Mesendoderm (in vitro differentiated cells): ENCODE results near the gene ATG7.

Experiments used
- DNase-seq: peaks from one replicate; pipeline ENCODE4 v3.0.0; 2013
- H2AK5ac ChIP-seq: 2 replicates; pipeline ENCODE4 v1.6.1; 2013; ENCODE audit warnings: low read length, inconsistent platforms
- H2BK120ac ChIP-seq: 2 replicates; pipeline ENCODE4 v1.6.1; 2013; ENCODE audit warnings: low read depth, mild to moderate bottlenecking, low read length, moderate library complexity, mixed read lengths
- H2BK15ac ChIP-seq: replicated peaks from 2 replicates; pipeline ENCODE4 v1.6.1; 2013; ENCODE audit warnings: low read depth, mild to moderate bottlenecking, moderate library complexity
- H2BK5ac ChIP-seq: 2 replicates; pipeline ENCODE4 v1.6.1; 2013; ENCODE audit warnings: low read length, inconsistent platforms
- H3K18ac ChIP-seq: 2 replicates; pipeline ENCODE4 v1.6.1; 2013; ENCODE audit warnings: mild to moderate bottlenecking, low read length, mixed read lengths
- H3K23ac ChIP-seq: one replicate; pipeline ENCODE4 v1.6.1; 2013; ENCODE audit warnings: low read length
- H3K27ac ChIP-seq: 2 replicates; pipeline ENCODE4 v1.5.1; 2013; ENCODE audit warnings: low read depth, mild to moderate bottlenecking, inconsistent platforms, low read length, moderate library complexity
- H3K27me3 ChIP-seq: 2 replicates; pipeline ENCODE4 v1.6.1; 2013; ENCODE audit warnings: low read length, control low read depth, mild to moderate bottlenecking, inconsistent platforms; ENCODE audit not compliant: insufficient read depth, poor library complexity
- H3K36me3 ChIP-seq: 2 replicates; pipeline ENCODE4 v1.6.1; 2013; ENCODE audit warnings: low read length, inconsistent platforms; ENCODE audit not compliant: control insufficient read depth, insufficient read depth
- H3K4ac ChIP-seq: one replicate; pipeline ENCODE4 v1.6.1; 2013; ENCODE audit warnings: low read depth, mild to moderate bottlenecking, low read length, moderate library complexity
- H3K4me1 ChIP-seq: 2 replicates; pipeline ENCODE4 v1.6.1; 2013; ENCODE audit warnings: low read depth, low read length, inconsistent platforms; ENCODE audit not compliant: control insufficient read depth
- H3K4me2 ChIP-seq: 2 replicates; pipeline ENCODE4 v1.6.1; 2013; ENCODE audit warnings: low read length
- H3K4me3 ChIP-seq: 2 replicates; pipeline ENCODE4 v1.5.1; 2013; ENCODE audit warnings: mild to moderate bottlenecking, low read length
- H3K56ac ChIP-seq: one replicate; pipeline ENCODE4 v1.6.1; 2013; ENCODE audit warnings: low read length
- H3K79me1 ChIP-seq: 2 replicates; pipeline ENCODE4 v1.6.1; 2013; ENCODE audit warnings: low read length, inconsistent platforms
- H3K79me2 ChIP-seq: 2 replicates; pipeline ENCODE4 v1.6.1; 2013; ENCODE audit warnings: mild to moderate bottlenecking, low read length; ENCODE audit not compliant: control insufficient read depth, insufficient read depth
- H3K9ac ChIP-seq: 2 replicates; pipeline ENCODE4 v1.6.1; 2013; ENCODE audit warnings: low read length, inconsistent platforms
- H4K5ac ChIP-seq: one replicate; pipeline ENCODE4 v1.6.1; 2013; ENCODE audit warnings: low read length
- H4K8ac ChIP-seq: one replicate; pipeline ENCODE4 v1.6.1; 2013; ENCODE audit warnings: low read depth, mild to moderate bottlenecking, control low read depth, low read length, moderate library complexity
- WGBS: extraction: QIAGEN DNeasy Blood & Tissue Kit; methylation state at CpG from one replicate; pipeline ENCODE4 v1.1.7; 2013; ENCODE audit warnings: low lambda C conversion rate, missing lambda C conversion rate; ENCODE audit not compliant: insufficient coverage; ENCODE audit errors: extremely low coverage; 5-methylcytosine and 5-hydroxymethylcytosine counted together

Gene ATG7

GRCh38 chr3:11317300-11317699 lies 45.1 kb downstream of the ATG7 start:
- Histone ChIP-seq H3K4me2 (no peak overlapping the region), H3K23ac (no peak overlapping the region), H3K79me1 (no peaks in the 10 kb centered on the region)

GRCh38 chr3:11322931-11323330 lies 50.7 kb downstream of the ATG7 start:
- H3K4me3 ChIP-seq: no peak overlapping the region
- no peak overlapping the region for H2AK5ac ChIP-seq
- no peak overlapping the region for H3K4me2 ChIP-seq
- H3K18ac ChIP-seq: no peak overlapping the region
- no peaks in the 10 kb centered on the region for H3K79me2 ChIP-seq
- no peaks in the 10 kb centered on the region for H3K79me1 ChIP-seq
- no CpG with 5 or more reads among the region's 2 CpGs for WGBS
- no peaks in the 10 kb centered on the region for H3K36me3 ChIP-seq
- no peak overlapping the region for H4K8ac ChIP-seq
- no peaks in the 10 kb centered on the region for H3K27me3 ChIP-seq
- H3K4me1 ChIP-seq: no peaks in the 10 kb centered on the region
- H3K23ac ChIP-seq: no peak overlapping the region
- no peak overlapping the region for H3K4ac ChIP-seq
- no peak overlapping the region for H3K9ac ChIP-seq
- H2BK5ac ChIP-seq: no peak overlapping the region
- DNase-seq: no peak
- H3K27ac ChIP-seq: no peak overlapping the region
- no peak overlapping the region for H2BK15ac ChIP-seq
- no peak overlapping the region for H3K56ac ChIP-seq
- no peak overlapping the region for H2BK120ac ChIP-seq
- no peak overlapping the region for H4K5ac ChIP-seq

More at GRCh38 chr3:11317300-11317699, 45.1 kb downstream of the ATG7 start:
- H2BK5ac ChIP-seq: no peak overlapping the region
- H3K36me3 ChIP-seq: no peaks in the 10 kb centered on the region
- DNase-seq: no peak
- H3K27me3 ChIP-seq: no peaks in the 10 kb centered on the region
- H3K4ac ChIP-seq: no peak overlapping the region
- H3K27ac ChIP-seq: no peak overlapping the region
- no peak overlapping the region for H2AK5ac ChIP-seq
- no peak overlapping the region for H3K4me3 ChIP-seq
- H4K5ac ChIP-seq: no peak overlapping the region
- no peak overlapping the region for H4K8ac ChIP-seq
- H3K79me2 ChIP-seq: no peaks in the 10 kb centered on the region
- H2BK120ac ChIP-seq: no peak overlapping the region
- no CpG with 5 or more reads among the region's 9 CpGs for WGBS
- H3K4me1 ChIP-seq: no peaks in the 10 kb centered on the region
- H2BK15ac ChIP-seq: no peak overlapping the region
- no peak overlapping the region for H3K56ac ChIP-seq
- H3K9ac ChIP-seq: no peak overlapping the region
- H3K18ac ChIP-seq: no peak overlapping the region

GRCh38 chr3:11323813-11324212 lies 51.6 kb downstream of the ATG7 start:
- Histone ChIP-seq H3K56ac (no peak overlapping the region), H2BK120ac (no peak overlapping the region), H4K8ac (no peak overlapping the region), H2AK5ac (no peak overlapping the region), H3K4me1 (no peaks in the 10 kb centered on the region), H2BK5ac (no peak overlapping the region), H2BK15ac (no peak overlapping the region), H3K36me3 (no peaks in the 10 kb centered on the region), H3K4ac (no peak overlapping the region), H3K4me2 (no peak overlapping the region), H3K27me3 (no peaks in the 10 kb centered on the region), H3K27ac (no peak overlapping the region), H3K9ac (no peak overlapping the region), H3K79me2 (no peaks in the 10 kb centered on the region), H3K18ac (no peak overlapping the region), H3K79me1 (no peaks in the 10 kb centered on the region), H3K4me3 (no peak overlapping the region), H3K23ac (no peak overlapping the region), H4K5ac (no peak overlapping the region)
- no peak for DNase-seq
- no CpG with 5 or more reads among the region's 3 CpGs for WGBS

GRCh38 chr3:11327619-11328018 lies 55.4 kb downstream of the ATG7 start:
- Histone ChIP-seq H3K9ac (no peak overlapping the region), H3K79me2 (no peaks in the 10 kb centered on the region), H3K36me3 (no peaks in the 10 kb centered on the region), H2AK5ac (no peak overlapping the region), H3K4me2 (no peak overlapping the region), H2BK15ac (no peak overlapping the region), H3K4me1 (no peaks in the 10 kb centered on the region), H4K8ac (no peak overlapping the region), H3K79me1 (no peaks in the 10 kb centered on the region), H3K18ac (no peak overlapping the region), H3K23ac (no peak overlapping the region), H2BK120ac (no peak overlapping the region), H3K4me3 (no peak overlapping the region), H3K4ac (no peak overlapping the region), H3K56ac (no peak overlapping the region), H4K5ac (no peak overlapping the region), H2BK5ac (no peak overlapping the region), H3K27me3 (no peaks in the 10 kb centered on the region), H3K27ac (no peak overlapping the region)
- DNase-seq: no peak
- WGBS: no CpG with 5 or more reads among the region's 3 CpGs

GRCh38 chr3:11328196-11328945 lies 56.2 kb downstream of the ATG7 start:
- no peaks in the 10 kb centered on the region for H3K79me1 ChIP-seq
- no peak overlapping the region for H2BK15ac ChIP-seq
- no peak overlapping the region for H3K56ac ChIP-seq
- no peak overlapping the region for H4K8ac ChIP-seq
- no peak overlapping the region for H3K9ac ChIP-seq
- H2BK5ac ChIP-seq: no peak overlapping the region
- no peaks in the 10 kb centered on the region for H3K4me1 ChIP-seq
- H3K18ac ChIP-seq: no peak overlapping the region
- H4K5ac ChIP-seq: no peak overlapping the region
- no peak overlapping the region for H3K27ac ChIP-seq
- H2AK5ac ChIP-seq: no peak overlapping the region
- H3K4me3 ChIP-seq: no peak overlapping the region
- no peak overlapping the region for H3K4ac ChIP-seq
- no peak overlapping the region for H2BK120ac ChIP-seq
- H3K23ac ChIP-seq: no peak overlapping the region
- H3K36me3 ChIP-seq: no peaks in the 10 kb centered on the region
- H3K27me3 ChIP-seq: no peaks in the 10 kb centered on the region
- 100% methylated on average over 4 of the region's 10 CpGs for WGBS
- no peak for DNase-seq
- no peaks in the 10 kb centered on the region for H3K79me2 ChIP-seq
- no peak overlapping the region for H3K4me2 ChIP-seq

GRCh38 chr3:11329777-11330176 lies 57.6 kb downstream of the ATG7 start:
- Histone ChIP-seq H2BK120ac (no peak overlapping the region), H3K27me3 (no peaks in the 10 kb centered on the region), H3K18ac (no peak overlapping the region), H3K23ac (no peak overlapping the region), H2BK5ac (no peak overlapping the region), H3K4me1 (no peaks in the 10 kb centered on the region), H3K56ac (no peak overlapping the region), H3K79me2 (no peaks in the 10 kb centered on the region), H3K4me3 (no peak overlapping the region), H3K4me2 (no peak overlapping the region), H3K4ac (no peak overlapping the region), H3K9ac (no peak overlapping the region), H3K36me3 (no peaks in the 10 kb centered on the region), H3K27ac (no peak overlapping the region), H3K79me1 (no peaks in the 10 kb centered on the region), H2BK15ac (no peak overlapping the region), H2AK5ac (no peak overlapping the region), H4K8ac (no peak overlapping the region), H4K5ac (no peak overlapping the region)
- no CpG with 5 or more reads among the region's 2 CpGs for WGBS
- DNase-seq: no peak
